HG02610 (cell line): ENCODE measurements around the gene FAM53A.
"Not testable (repeated sequence)": the region's sequence is repeated elsewhere in the genome, so short reads cannot be mapped to it uniquely, and the experiment has no call there.

Experiments used
- ATAC-seq: cut with Tn5 transposase; IDR thresholded peaks from one replicate; pipeline ENCODE4 v1.9.1; 2021; ENCODE audit warnings: mild to moderate bottlenecking, moderate library complexity; ENCODE audit not compliant: unreplicated experiment

Gene FAM53A

DNA sequence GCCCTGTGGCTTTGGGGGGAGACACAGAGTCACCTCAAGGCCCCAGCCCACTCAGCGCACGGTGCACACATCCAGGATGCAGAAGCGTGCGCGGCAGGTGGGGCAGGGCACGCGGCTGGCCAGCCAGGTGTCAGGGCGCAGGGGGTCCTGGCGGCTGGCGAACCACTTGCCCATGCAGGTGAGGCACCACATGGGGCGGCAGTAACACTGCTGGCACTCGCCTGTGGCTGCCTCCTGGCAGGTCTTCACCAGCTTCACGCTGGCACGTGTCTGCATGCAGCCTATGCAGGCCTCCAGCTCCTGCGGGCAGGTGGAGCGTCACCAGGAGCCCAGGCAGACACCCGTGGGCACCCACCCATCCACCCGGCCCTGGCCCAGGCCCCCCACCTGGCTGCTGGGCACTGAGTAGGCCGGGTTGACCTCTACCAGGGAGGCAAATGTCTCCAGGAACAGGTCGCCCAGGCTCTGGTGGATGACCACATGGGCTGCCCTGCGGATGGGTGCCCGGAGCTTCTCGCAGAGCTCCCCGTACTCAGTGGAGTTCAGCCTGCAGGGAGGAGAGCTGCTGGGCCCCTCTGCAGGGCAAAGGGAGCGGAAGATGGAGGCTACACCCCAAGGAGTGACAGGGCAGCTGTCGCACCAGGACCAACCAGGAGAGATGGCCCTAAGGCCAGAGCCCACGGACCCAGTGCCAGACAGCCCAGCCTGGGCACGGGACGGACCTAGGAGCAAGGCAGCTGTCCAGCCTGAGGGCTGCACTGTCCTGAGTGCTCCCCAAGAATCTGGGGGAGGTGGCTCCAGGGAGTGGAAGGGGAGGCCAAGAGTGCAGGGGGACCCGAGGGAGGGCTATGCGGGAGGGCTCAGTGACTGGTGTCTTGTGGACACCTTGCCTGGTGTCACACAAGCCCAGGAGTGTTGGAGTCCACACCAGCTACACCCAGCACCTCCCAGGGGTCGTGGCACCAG, 33.3 kb upstream of the FAM53A start:
- no peak for ATAC-seq

- no peak for ATAC-seq
Measured at GRCh38 chr4:1716065-1716945, 32.2 kb upstream of the FAM53A start.

GRCh38 chr4:1715002-1715758, 31.1 kb upstream of the FAM53A start:
- ATAC-seq: no peak

DNA sequence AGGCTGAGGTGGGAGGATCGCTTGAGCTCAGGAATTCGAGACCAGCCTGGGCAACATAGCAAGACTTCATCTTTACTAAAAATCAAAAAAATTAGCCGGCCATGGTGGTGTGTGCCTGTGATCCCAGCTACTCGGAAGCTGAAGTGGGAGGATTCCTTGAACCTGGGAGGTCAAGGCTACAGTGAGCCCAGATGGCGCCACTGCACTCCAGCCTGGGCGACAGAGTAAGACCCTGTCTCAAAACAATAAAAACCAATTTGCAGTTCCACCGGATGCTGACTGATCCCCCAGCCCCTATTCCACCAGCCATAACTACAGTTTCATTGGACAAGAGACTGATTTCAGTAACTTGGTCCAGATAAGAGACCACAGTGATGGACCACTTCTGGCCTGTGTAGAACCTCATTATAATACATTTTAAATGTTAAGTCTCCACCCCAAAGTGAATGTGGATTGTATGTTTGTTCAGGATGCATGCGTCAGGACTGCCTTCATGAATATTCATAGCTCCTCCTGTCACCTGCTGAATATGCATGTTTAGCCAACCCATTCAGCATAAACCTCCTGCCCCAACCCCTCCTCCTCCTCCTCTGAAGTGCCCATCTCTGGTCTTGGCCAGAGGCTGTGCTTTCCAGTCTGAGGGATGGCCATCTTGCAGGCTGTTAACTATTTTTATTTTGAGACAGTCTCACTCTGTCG, 30.3 kb upstream of the FAM53A start:
- ATAC-seq: no peak

- no peak for ATAC-seq
Measured at GRCh38 chr4:1713003-1713851, 29.1 kb upstream of the FAM53A start.

DNA sequence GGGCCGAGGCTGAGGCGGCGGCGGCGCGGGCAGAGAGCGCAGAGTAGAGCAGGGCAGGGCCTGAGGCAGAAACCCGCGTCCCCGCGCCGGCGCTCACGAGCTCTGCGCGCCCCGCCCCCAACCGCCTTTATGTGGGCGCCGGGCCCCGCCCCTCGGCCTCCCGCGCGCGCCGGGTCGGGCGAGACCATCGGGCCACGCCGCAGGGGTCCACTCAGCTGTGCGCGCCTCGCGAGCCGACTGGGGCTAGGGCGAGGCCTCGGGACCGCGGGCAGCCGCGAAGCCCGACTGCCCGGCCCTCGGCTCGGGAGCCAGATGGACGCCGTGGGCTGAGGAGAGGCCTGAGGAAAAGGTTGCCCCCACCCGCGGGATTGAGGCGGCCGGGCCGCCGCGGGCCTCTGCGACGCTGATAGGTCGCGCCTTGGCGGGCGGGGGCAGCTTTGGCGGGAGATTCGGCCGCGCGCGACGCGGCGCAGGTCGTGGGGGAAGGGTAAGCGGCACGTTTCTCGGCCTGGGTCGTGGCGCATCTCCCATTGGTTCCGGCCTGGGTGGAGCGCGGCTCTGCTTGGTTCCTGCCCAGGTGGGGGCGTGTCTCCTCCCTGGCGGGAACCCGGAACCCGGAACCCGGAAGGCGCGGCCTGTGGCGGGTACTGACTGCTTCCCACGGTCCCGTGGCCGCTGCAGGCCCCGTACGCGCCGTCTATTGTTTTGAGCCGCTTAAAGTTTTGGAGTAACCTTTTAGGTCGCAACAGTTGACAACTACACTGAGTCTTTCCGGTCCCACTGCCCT, 28.3 kb upstream of the FAM53A start, which contains the start of gene SLBP:
Gene SLBP (minus strand): TSS at position 104 of the 787 bp plus-strand sequence. CDS start 131 bp downstream, outside the sequence.
- ATAC-seq: peak; percentile 77

DNA sequence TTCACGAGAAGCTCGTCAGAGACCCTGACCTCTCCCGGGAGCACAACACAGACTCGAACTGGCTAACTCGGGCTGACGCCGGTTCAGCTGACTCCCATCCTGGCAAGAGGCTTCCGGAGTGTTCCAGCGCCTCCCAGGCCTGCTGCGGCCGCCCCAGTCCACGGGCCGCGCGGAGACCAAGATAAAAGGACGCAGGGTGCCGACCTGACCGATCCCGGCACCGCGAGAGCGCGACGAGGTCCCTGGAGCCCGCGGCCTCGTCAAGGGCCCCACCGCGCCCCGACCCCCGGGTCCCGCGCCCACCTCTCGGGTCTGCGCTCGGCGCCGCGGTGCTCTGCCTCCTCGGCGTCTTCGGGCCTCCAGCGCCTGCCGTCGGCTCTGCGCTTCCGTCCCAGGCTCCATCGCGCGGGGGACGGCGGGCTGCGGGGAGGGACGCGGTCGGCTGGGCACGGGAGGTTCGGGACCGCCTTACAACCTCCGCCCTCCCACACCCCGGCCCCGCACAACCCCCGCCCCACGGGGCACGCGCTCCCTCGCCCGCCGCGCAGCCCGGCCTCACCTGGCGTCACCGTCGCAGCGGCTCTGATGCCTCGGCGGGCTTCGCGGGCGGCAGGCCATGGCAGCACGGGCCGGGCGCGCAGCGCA, 27.6 kb upstream of the FAM53A start:
- peak; percentile 9 for ATAC-seq

DNA sequence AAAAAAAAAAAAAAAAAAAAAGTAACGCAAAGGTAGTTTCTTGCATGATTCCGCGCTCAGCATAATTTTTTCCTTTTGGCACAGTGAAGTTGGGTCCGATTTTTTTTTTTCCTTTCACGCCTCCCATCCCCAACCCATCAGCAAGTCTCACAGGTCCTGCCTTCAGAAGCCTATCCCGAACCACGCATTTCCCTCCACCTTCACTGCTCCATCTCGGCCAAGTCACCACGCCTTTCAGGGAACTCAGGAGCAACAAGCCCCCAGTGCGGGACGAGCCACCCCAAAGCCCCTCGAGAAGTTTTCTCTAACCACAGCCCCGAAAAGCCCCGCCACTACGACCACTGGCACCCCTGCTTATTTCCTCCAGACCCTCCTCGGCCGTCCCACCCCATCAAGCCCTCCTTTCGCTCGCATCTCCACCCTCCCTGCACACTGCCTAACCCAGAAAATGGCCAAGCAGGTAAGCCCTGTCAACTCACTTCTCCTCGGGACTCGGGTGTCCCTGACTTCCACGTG, 27.0 kb upstream of the FAM53A start:
- no peak for ATAC-seq

DNA sequence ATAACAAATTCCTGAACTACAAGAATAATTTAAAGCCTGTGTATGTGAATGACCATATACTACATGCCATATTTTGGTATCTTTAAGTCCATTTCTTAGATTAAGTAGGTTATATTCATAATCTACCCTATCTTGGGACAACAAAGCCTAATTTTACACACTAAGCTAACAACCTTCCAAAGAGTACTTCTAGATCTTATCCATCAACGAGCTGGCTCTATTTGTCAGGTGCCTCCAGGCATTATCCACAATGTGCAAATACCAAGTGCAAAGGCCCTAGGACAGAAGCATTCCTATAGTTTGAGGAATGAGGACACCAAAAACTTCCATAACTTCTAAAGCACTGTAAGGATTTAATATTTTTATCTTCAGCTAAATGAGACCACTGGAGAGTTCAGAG, 24.5 kb upstream of the FAM53A start:
- ATAC-seq: no peak

DNA sequence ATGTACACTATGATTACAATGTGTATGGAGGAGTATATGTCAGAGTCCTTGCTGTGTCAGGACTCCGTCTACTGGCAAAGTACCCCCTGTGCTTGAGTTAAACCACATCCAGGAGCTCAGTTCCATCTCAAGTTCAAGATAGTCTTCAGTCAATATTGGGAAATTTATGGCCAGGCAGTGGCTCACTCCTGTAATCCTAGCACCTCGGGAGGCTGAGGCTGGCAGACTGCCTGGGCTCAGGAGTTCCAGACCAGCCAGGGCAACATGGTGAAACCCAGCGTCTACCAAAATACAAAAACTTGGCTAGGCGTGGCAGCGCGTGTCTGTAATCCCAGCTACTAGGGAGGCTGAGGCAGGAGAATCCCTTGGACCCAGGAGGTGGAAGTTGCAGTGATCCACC, 22.2 kb upstream of the FAM53A start:
- ATAC-seq: no peak

- ATAC-seq: no peak
Measured at GRCh38 chr4:1705732-1706131, 21.6 kb upstream of the FAM53A start.

DNA sequence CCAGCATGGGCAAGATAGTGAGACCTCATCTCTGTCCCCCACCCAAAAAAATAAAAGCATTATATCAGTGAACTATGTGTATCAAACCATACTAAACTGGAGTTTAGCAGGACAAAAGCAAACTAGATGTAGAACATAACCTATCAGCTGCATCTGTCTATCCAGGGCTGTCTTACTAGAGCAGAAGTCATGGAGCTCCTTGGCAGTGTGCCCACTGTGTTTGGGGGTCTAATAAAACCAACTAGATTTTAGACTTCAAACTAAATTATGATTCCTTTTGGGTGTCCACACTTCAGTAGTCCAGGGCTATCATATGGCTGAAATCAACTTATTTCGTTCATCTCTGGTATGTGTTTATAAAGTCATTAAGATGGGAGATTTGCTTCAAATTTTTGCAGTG, 19.8 kb upstream of the FAM53A start:
- ATAC-seq: no peak

DNA sequence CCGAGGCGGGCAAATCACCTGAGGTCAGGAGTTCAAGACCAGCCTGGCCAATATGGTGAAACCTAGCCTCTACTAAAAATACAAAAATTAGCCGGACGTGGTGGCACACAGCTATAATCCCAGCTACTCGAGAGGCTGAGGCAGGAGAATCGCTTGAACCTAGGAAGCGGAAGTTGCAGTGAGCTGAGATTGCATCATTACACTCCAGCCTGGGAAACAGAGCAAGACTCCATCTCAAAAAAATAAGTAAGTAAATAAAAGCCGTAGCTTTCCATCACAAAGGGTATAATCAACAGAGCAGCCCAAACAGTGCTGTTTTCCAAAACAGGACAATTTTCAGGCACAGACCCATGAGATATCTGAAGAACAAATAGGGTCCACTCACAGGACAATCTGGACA, 17.6 kb upstream of the FAM53A start:
- ATAC-seq: not testable (repeated sequence)

DNA sequence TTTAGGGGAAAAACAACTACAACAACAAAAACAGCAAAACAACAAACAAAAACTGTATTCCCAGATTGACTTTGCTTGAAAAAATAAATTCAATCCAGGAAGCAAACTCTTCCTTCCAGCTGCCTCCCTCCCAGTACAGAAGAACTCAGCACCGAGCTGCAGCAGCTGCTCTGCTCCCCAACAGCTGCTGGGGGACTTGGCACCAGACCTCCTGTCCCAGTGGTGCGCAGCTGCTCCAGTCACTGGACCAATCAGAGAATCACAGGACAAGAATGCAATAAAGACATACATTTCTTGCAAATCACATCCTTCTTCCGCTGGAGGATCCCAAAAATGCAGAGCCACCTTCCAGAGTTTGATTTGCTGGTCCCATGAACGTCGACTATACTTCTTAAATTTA, 11.8 kb upstream of the FAM53A start:
- ATAC-seq: no peak

DNA sequence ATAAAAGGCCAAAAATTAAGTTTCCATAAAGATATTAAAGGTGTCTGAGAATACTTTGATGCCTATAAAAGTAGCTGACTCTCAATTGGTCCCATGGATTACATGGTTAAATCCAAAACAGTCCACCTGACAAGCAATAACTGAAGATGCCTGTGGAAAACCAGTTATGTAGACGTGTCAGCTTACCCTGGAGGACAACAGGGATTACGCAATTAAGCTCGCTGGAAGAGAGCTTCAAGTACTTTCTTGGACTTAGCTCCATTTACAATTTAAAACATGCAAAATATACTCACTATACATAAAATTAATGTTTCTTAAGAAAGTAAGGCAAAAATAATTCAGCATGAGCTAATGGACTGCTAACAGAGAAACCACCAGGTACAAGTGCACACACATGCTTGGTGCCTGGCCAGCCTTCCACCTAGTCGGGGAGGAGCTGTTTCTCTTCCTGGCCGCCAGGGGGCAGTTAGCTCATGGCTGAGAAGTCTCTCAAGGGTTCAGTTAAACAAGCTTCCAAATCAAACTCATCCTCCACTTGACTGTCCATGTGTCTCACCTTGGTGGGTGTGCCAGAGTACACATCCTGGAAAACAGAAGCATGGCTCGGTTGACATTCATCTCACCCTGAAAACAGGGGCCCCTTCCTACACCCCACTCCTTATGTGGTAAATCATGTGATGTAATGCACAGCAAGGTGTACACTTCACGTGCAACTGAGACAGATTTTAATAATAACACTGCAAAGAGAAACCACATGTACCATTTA, 9.2 kb upstream of the FAM53A start:
- ATAC-seq: no peak

- ATAC-seq: no peak
Measured at GRCh38 chr4:1691737-1692373, 7.7 kb upstream of the FAM53A start.

DNA sequence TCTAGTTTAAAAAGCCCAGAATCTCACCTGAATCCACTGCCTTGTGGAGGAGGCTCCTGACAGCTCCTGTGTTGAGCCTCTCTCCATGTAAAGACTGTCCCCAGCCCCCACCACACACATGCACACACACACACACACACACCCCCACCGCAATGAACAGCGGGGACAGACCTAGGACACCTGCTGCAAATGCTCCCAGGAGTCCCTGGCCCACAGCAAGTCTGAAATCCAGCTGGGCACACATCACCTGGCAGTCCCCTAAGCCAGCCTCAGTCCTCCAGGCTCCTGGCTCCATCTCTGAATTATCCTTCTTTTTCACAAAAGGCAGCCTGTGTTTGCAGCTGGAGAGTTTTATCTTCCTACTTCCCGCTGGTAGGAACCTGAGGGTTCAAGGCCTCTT, 6.6 kb upstream of the FAM53A start:
- ATAC-seq: no peak
